Mucosa of stomach (tissue), 1 donor: ENCODE results near the gene MALL.
A peak's percentile ranks its signal among the peaks of the same experiment; 100 is the strongest.
"Not testable (repeated sequence)": the region's sequence is repeated elsewhere in the genome, so short reads cannot be mapped to it uniquely, and the experiment has no call there.

Experiments used
- H3K27me3 ChIP-seq: one replicate; pipeline ENCODE4 v1.7.0; 2013; ENCODE audit warnings: mild to moderate bottlenecking, low read length; ENCODE audit not compliant: control insufficient read depth, insufficient read depth
- H3K36me3 ChIP-seq: one replicate; pipeline ENCODE4 v1.7.0; 2013; ENCODE audit warnings: low read length; ENCODE audit not compliant: control insufficient read depth, insufficient read depth
- H3K4me1 ChIP-seq: one replicate; pipeline ENCODE4 v1.7.0; 2013; ENCODE audit warnings: mild to moderate bottlenecking, low read length; ENCODE audit not compliant: control insufficient read depth, insufficient read depth
- H3K4me3 ChIP-seq: one replicate; pipeline ENCODE4 v1.7.0; 2013; ENCODE audit warnings: low read length
- H3K9ac ChIP-seq: one replicate; pipeline ENCODE4 v1.7.0; 2013; ENCODE audit warnings: mild to moderate bottlenecking, low read length, moderate library complexity
- H3K9me3 ChIP-seq: one replicate; pipeline ENCODE4 v1.7.0; 2013; ENCODE audit warnings: mild to moderate bottlenecking, low read length, moderate library complexity; ENCODE audit not compliant: control insufficient read depth
- donor health status: Pancreatic carcinoma.

The MALL gene

GRCh38 chr2:110114831-110115255 lies 779 bp downstream of the MALL start:
- H3K9me3 ChIP-seq, result no peaks in the 10 kb centered on the region
- peaks cover 21% of the 10 kb centered on the region for H3K27me3 ChIP-seq
- peaks cover 27% of the 10 kb centered on the region for H3K4me1 ChIP-seq
- H3K9ac ChIP-seq, result peak overlapping the region; percentile 57
- no peaks in the 10 kb centered on the region for H3K36me3 ChIP-seq
- peak overlapping the region; percentile 27 for H3K4me3 ChIP-seq

GRCh38 chr2:110113961-110114591 lies 1.5 kb downstream of the MALL start:
- peaks cover 21% of the 10 kb centered on the region for H3K27me3 ChIP-seq
- H3K4me1 ChIP-seq, result peaks cover 27% of the 10 kb centered on the region
- H3K9me3 ChIP-seq, result no peaks in the 10 kb centered on the region
- peak overlapping the region; percentile 29 for H3K9ac ChIP-seq
- H3K36me3 ChIP-seq, result no peaks in the 10 kb centered on the region
- no peak overlapping the region for H3K4me3 ChIP-seq

- not testable (repeated sequence) for H3K4me3 ChIP-seq, H3K9ac ChIP-seq, H3K36me3 ChIP-seq, H3K9me3 ChIP-seq, H3K27me3 ChIP-seq
- peaks cover 43% of the 10 kb centered on the region for H3K4me1 ChIP-seq
Observed at GRCh38 chr2:110108291-110108690, 7.3 kb downstream of the MALL start.

GRCh38 chr2:110107092-110108079 lies 8.2 kb downstream of the MALL start:
- H3K9me3 ChIP-seq, result no peaks in the 10 kb centered on the region
- no peak overlapping the region for H3K9ac ChIP-seq
- peak overlapping the region; percentile 0 for H3K4me3 ChIP-seq

GRCh38 chr2:110106642-110107041 lies 9.0 kb downstream of the MALL start:
- Histone ChIP-seq H3K9ac (peak overlapping the region; percentile 6), H3K9me3 (no peaks in the 10 kb centered on the region), H3K4me3 (peak overlapping the region; percentile 0), H3K4me1 (peaks cover 60% of the 10 kb centered on the region), H3K36me3 (no peaks in the 10 kb centered on the region), H3K27me3 (no peaks in the 10 kb centered on the region)

More at GRCh38 chr2:110107092-110108079, 8.2 kb downstream of the MALL start:
- Histone ChIP-seq H3K4me1 (peaks cover 52% of the 10 kb centered on the region), H3K36me3 (no peaks in the 10 kb centered on the region), H3K27me3 (no peaks in the 10 kb centered on the region)

- Histone ChIP-seq H3K4me3 (peak overlapping the region; percentile 0), H3K4me1 (peaks cover 68% of the 10 kb centered on the region), H3K9me3 (no peaks in the 10 kb centered on the region), H3K27me3 (no peaks in the 10 kb centered on the region), H3K9ac (peak overlapping the region; percentile 8), H3K36me3 (no peaks in the 10 kb centered on the region)
Observed at GRCh38 chr2:110105608-110106467, 9.8 kb downstream of the MALL start.

GRCh38 chr2:110105183-110105582 lies 10.4 kb downstream of the MALL start:
- H3K9me3 ChIP-seq, result no peaks in the 10 kb centered on the region
- H3K4me3 ChIP-seq, result no peak overlapping the region
- peak overlapping the region; percentile 8 for H3K9ac ChIP-seq
- no peaks in the 10 kb centered on the region for H3K27me3 ChIP-seq
- H3K36me3 ChIP-seq, result no peaks in the 10 kb centered on the region
- peaks cover 73% of the 10 kb centered on the region for H3K4me1 ChIP-seq

GRCh38 chr2:110104025-110104771 lies 11.4 kb downstream of the MALL start:
- H3K4me1 ChIP-seq, result peaks cover 73% of the 10 kb centered on the region

GRCh38 chr2:110103061-110103961 lies 12.3 kb downstream of the MALL start:
- H3K36me3 ChIP-seq, result no peaks in the 10 kb centered on the region
- H3K4me1 ChIP-seq, result peaks cover 73% of the 10 kb centered on the region
- H3K9me3 ChIP-seq, result no peaks in the 10 kb centered on the region
- H3K4me3 ChIP-seq, result no peak overlapping the region
- no peak overlapping the region for H3K9ac ChIP-seq
- no peaks in the 10 kb centered on the region for H3K27me3 ChIP-seq

More at GRCh38 chr2:110104025-110104771, 11.4 kb downstream of the MALL start:
- Histone ChIP-seq H3K27me3 (no peaks in the 10 kb centered on the region), H3K9me3 (no peaks in the 10 kb centered on the region), H3K9ac (no peak overlapping the region), H3K36me3 (no peaks in the 10 kb centered on the region), H3K4me3 (no peak overlapping the region)

GRCh38 chr2:110101901-110102803 lies 13.5 kb downstream of the MALL start:
- Histone ChIP-seq H3K27me3 (no peaks in the 10 kb centered on the region), H3K9ac (peak overlapping the region; percentile 36), H3K9me3 (no peaks in the 10 kb centered on the region), H3K36me3 (no peaks in the 10 kb centered on the region), H3K4me1 (peaks cover 74% of the 10 kb centered on the region), H3K4me3 (no peak overlapping the region)
